ENCODE measurements around the gene NDUFA12. TPM values are rescaled to one million over a fixed set of nuclear protein-coding genes. Genes with fewer than 3 reads are reported as not detected.

Gene NDUFA12
- total and polyA plus RNA-seq, 2 of the 13 experiments (the other 11 are each of a cell fraction or from before 2014, with no cell fraction given) = 101 to 173 TPM

- Histone ChIP-seq H3K27ac (ENCODE audit: extremely low read length, insufficient read depth, low read length) (no peak overlapping the region), H3K4me2 (ENCODE audit: low read depth, low read length) (no peak overlapping the region), H3K4me1 (ENCODE audit: insufficient read depth, low read length) (no peaks in the 10 kb centered on the region), H3K4me3 (replicated peaks in 1 of 3; ENCODE audit: insufficient read depth in 1 of 3, low read depth in 2 of 3, low read length in 3 of 3) (no peak overlapping the region), H2AFZ (ENCODE audit: low read length) (no peak overlapping the region), H3K79me2 (ENCODE audit: insufficient read depth, low read length) (no peaks in the 10 kb centered on the region), H3K9me3 (ENCODE audit: low read length) (no peaks in the 10 kb centered on the region), H3K27me3 (ENCODE audit: control insufficient read depth in 1 of 2, insufficient read depth in 2 of 2, low read length in 2 of 2) (no peaks in the 10 kb centered on the region; a peak in 1 of 5 replicates), H3K9ac (ENCODE audit: insufficient read depth, low read depth, low read length) (no peak overlapping the region), H3K36me3 (replicated peaks in 1 of 2; ENCODE audit: control insufficient read depth in 1 of 2, insufficient read depth in 2 of 2, low read length in 2 of 2) (no peaks in the 10 kb centered on the region), H4K20me1 (ENCODE audit: insufficient read depth, low read length) (no peaks in the 10 kb centered on the region)
- no peak for ATAC-seq
- no peak for DNase-seq (ENCODE audit: low spot score)
- CTCF ChIA-PET (ENCODE audit: low intra/inter-chr PET ratio, low total read pairs) = no interaction called here
- in situ Hi-C loops (cut with HindIII; ENCODE audit: extremely low pct_ligation_motif_present, low pct_unique_long_range_greater_than_20kb) (no loop called here), intact Hi-C loops (cut with micrococcal nuclease; ENCODE audit: unreplicated experiment) (no loop called here)
- TF ChIP-seq SAFB2 (CRISPR knock-in tag; IDR thresholded peaks at IDR 0.05; ENCODE audit: borderline replicate concordance, low read depth) = no peak
- no peak for TF ChIP-seq ZNF850 (CRISPR knock-in tag; conservative IDR thresholded peaks at IDR 0.05)
- POLR2A ChIA-PET = no interaction called here
- no peak for FAIRE-seq
- no TSS peak for BruUV-seq (replicated peaks)
Observed at GRCh38 chr12:94961256-94961824, 42.2 kb downstream of the NDUFA12 start.

DNA sequence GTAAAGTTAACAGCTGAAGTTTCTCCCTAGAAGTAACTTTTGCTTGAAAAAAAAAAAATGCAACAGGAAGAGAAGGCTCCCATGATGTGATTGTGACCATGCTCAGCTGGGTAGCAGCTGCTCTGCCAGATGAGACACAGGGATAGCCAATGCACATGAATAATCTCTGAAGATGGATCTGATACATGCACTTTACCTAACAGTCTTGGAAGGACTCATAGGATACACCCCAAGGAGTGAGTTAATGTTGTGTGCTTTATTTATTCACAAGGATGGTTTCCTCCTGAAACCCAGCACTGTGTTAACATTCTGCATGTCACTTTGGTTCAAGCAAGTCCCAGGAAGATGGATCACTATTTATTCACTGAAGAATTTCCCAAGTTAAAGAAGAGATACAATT lies 46.5 kb downstream of the NDUFA12 start:
- Histone ChIP-seq H3K4me3 (replicated peaks in 1 of 3; ENCODE audit: insufficient read depth in 1 of 3, low read depth in 2 of 3, low read length in 3 of 3) (no peak overlapping the region), H3K27ac (ENCODE audit: extremely low read length, insufficient read depth, low read length) (no peak overlapping the region), H4K20me1 (ENCODE audit: insufficient read depth, low read length) (no peaks in the 10 kb centered on the region), H3K9ac (ENCODE audit: insufficient read depth, low read depth, low read length) (no peak overlapping the region), H2AFZ (ENCODE audit: low read length) (no peak overlapping the region), H3K36me3 (replicated peaks in 1 of 2; ENCODE audit: control insufficient read depth in 1 of 2, insufficient read depth in 2 of 2, low read length in 2 of 2) (no peaks in the 10 kb centered on the region), H3K79me2 (ENCODE audit: insufficient read depth, low read length) (no peaks in the 10 kb centered on the region), H3K9me3 (ENCODE audit: low read length) (no peaks in the 10 kb centered on the region), H3K4me1 (ENCODE audit: insufficient read depth, low read length) (no peaks in the 10 kb centered on the region), H3K4me2 (ENCODE audit: low read depth, low read length) (no peak overlapping the region), H3K27me3 (ENCODE audit: control insufficient read depth in 1 of 2, insufficient read depth in 2 of 2, low read length in 2 of 2) (no peaks in the 10 kb centered on the region)
- in situ Hi-C loops (cut with HindIII; ENCODE audit: extremely low pct_ligation_motif_present, low pct_unique_long_range_greater_than_20kb) (no loop called here), intact Hi-C loops (cut with micrococcal nuclease; ENCODE audit: unreplicated experiment) (no loop called here)
- ChIA-PET POLR2A (no interaction called here), CTCF (ENCODE audit: low intra/inter-chr PET ratio, low total read pairs) (no interaction called here)
- TF ChIP-seq ZBTB7A (CRISPR knock-in tag; IDR thresholded peaks at IDR 0.05) (no peak), SPEN (CRISPR knock-in tag; IDR thresholded peaks at IDR 0.05; ENCODE audit: low read depth) (no peak), SOX5 (CRISPR knock-in tag; IDR thresholded peaks at IDR 0.05; ENCODE audit: borderline replicate concordance) (no peak), RARG (CRISPR knock-in tag; IDR thresholded peaks at IDR 0.05; ENCODE audit: low read depth) (no peak), ZFP1 (CRISPR knock-in tag; IDR thresholded peaks at IDR 0.05) (no peak)
- TF ChIP-seq, protein P1, sequence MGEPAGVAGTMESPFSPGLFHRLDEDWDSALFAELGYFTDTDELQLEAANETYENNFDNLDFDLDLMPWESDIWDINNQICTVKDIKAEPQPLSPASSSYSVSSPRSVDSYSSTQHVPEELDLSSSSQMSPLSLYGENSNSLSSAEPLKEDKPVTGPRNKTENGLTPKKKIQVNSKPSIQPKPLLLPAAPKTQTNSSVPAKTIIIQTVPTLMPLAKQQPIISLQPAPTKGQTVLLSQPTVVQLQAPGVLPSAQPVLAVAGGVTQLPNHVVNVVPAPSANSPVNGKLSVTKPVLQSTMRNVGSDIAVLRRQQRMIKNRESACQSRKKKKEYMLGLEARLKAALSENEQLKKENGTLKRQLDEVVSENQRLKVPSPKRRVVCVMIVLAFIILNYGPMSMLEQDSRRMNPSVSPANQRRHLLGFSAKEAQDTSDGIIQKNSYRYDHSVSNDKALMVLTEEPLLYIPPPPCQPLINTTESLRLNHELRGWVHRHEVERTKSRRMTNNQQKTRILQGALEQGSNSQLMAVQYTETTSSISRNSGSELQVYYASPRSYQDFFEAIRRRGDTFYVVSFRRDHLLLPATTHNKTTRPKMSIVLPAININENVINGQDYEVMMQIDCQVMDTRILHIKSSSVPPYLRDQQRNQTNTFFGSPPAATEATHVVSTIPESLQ (CRISPR knock-in tag; conservative IDR thresholded peaks at IDR 0.05) = no peak
- BruUV-seq (replicated peaks) = no TSS peak
- DNase-seq (ENCODE audit: low spot score) = no peak
- FAIRE-seq = no peak
- ATAC-seq = no peak
